ENCODE measurements around the gene TBXAS1.

Gene TBXAS1

GRCh38 chr7:139829025-139829774 lies at the start of gene TBXAS1:
Gene TBXAS1, plus strand, starts transcription at chr7:139829264. Its CDS starts 127 bp downstream, at chr7:139829391.
- peak; percentile 46 for ATAC-seq
- DNase-seq, result peak; percentile 14

- ATAC-seq, result no peak
- DNase-seq, result no peak
Measured at GRCh38 chr7:139782932-139783331, 46.1 kb upstream of the TBXAS1 start.

DNA sequence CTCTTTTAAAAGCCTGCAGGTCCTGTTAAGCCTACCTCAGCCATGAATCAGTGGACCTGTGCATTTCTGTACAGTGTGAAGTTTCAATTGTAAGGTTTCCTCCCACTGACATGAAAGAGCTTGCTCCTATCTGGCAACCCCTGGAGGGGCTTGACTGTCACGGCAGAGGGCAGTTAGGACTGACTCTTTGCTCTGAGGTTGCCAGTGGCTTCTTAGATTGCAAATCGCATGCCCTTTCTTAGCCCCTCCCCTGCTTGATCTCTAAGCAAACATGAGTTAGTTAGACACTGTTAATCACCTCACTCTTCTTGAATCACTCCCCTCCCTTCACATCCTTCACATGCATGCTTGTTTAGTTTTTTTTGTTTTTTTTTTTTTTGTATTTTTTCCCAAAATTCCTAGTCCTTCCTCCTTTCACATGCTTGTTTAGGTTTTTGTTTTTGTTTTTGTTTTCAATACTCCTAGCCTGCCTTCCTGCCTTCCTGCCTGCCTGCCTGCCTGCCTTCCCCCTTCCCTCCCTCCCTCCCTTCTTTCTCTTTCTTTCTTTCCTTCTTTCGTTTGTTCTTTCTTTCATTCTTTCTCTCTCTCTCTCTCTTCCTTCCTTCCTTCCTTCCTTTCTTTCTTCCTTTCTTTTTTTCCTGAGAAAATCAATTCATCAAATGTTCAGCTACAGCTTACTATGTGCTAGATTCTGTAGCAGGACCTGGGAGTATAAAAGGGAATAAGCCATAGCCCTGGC lies 45.2 kb upstream of the TBXAS1 start:
- ATAC-seq, result peak; percentile 51
- no peak for DNase-seq

DNA sequence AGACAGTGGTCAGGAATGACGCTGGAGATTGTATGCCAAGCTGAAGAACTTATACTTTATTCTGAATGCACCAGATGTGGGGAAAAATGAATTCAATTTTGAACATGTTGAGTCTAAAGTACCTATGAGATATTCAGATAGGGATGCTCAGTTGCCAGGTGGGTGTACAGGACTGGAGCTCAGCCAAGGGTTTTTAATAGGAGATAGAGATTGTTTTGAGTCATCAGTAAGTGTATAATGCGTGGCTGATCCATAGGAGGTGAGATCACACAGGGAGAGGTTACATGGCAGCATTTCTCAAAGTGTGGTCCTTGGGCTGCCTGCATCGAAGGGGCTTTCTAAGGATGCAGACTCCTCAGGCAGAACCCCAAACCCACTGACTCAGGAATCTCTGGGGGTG lies 44.4 kb upstream of the TBXAS1 start:
- DNase-seq (no peak), ATAC-seq (no peak)

DNA sequence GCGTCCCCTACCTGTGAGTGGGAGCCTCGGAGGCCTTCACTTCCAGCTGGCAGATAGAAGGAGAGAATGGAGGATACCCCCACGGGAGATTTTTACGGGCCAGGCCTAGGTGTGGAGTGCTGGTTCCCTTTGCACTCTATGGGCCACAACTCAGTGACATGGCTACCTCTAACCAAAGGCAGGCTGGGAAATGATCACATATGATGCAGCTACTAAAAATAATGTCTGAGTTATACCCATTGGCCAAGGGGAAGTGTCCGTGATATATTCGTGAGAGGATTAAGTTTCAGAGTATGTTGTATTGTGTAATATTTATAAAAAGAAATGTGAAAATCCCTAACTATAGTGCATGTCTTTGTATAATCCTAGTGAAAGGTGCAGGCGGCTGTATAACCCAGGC lies 37.7 kb upstream of the TBXAS1 start:
- DNase-seq, result no peak
- no peak for ATAC-seq

DNA sequence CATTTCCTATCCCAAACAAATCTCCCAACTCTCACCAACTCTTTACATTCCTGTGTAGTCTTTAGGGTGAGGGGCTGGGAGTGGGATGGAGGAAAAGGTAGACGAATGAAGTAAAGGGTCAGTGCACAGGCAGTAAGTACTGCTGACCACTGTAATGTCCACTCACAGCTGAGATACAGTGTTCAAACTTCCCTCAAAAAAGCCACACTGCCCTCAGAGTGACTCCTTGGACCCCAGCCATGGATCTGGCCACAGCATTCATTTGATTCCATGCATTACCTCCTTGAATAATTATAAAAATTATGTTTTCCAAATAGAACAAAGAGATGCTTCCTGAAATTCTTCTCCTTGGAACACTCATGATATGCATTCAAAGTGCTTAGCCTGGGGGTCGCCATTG lies 31.5 kb upstream of the TBXAS1 start:
- ATAC-seq, result no peak

DNA sequence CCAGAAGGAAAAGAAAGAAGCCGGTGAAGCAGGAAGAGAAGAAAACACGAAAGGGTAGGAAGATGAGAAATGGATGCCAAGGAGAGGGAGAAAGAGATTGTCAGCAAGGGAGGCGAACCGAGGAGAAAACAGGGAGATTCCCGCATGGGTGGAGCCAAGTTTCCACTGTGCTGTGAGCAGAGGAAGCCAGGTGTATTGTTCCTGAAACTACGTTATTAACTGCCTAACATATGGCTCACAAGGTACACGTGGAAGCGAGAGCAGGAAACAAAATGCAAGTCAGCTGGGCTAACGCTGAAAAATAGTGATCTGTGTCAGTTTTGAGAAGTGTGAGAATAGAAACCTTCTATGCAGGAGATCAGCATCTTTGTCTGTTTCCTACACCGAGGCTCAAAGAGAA lies 30.8 kb upstream of the TBXAS1 start:
- no peak for DNase-seq
- no peak for ATAC-seq

More for the DNA sequence above, 31.5 kb upstream of the TBXAS1 start:
- DNase-seq, result no peak

GRCh38 chr7:139798892-139799291 lies 30.2 kb upstream of the TBXAS1 start:
- DNase-seq, result no peak
- ATAC-seq, result no peak

GRCh38 chr7:139799586-139799985 lies 29.5 kb upstream of the TBXAS1 start:
- DNase-seq (no peak), ATAC-seq (no peak)

DNA sequence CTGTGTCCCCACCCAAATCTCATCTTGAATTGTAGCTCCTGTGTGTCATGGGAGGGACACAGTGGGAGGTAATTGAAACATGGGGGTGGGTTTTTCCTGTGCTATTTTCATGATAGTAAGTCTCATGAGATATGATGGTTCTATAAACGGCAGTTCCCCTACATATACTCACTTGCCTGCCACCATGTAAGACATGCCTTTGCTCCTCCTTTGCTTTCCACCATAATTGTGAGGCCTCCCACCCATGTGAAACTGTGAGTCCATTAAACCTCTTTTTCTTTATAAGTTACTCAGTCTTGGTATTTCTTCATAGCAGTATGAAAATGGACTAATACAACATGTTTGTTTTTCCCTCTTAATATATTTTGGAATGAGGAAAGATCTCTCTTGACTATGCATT lies 24.5 kb upstream of the TBXAS1 start:
- no peak for ATAC-seq
- DNase-seq, result no peak

GRCh38 chr7:139807009-139807408 lies 22.1 kb upstream of the TBXAS1 start:
- DNase-seq, result no peak
- no peak for ATAC-seq

DNA sequence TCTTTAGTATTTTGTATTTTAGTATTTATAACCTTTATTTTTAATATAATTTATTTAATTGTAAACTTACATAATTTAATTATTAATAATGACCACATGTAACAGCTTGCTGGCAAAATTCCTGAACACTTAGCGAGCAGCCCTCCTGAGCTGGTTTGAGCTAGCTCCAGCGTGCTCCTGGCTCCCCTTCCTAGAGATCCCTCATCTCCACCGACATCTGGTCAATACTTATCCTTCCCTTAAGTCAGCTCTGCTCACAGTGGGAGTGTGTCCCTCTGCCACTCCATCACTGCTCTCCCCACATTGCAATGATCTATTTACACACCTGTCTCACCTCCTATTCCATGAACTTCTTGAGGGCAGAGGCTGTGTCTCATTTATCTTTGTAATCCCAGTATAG lies 20.6 kb upstream of the TBXAS1 start:
- ATAC-seq, result no peak
- no peak for DNase-seq

GRCh38 chr7:139808846-139809442 lies 20.1 kb upstream of the TBXAS1 start:
- DNase-seq, result no peak
- no peak for ATAC-seq

DNA sequence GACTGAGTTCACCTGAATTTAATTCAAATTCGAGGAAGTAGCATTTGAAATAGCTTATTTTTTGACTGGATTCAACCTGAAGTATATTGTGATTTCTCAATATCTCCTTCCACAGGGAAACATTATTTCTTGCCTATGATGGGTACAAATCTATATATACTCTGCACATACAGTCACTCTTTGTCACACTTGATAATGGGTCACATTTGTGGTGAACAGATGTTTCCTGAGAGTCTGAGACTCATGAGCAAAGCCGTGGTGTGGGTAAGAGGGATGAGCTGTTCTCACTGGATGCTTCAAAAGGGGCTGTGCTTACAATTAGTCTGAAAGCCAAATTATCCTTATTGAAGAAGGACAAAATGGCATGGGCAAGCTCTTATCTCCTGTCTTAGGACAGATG lies 18.0 kb upstream of the TBXAS1 start:
- ATAC-seq (peak; percentile 87), DNase-seq (no peak)

GRCh38 chr7:139813151-139813550 lies 15.9 kb upstream of the TBXAS1 start:
- ATAC-seq (no peak), DNase-seq (no peak)

GRCh38 chr7:139813689-139814088 lies 15.4 kb upstream of the TBXAS1 start:
- DNase-seq, result no peak
- ATAC-seq, result no peak

DNA sequence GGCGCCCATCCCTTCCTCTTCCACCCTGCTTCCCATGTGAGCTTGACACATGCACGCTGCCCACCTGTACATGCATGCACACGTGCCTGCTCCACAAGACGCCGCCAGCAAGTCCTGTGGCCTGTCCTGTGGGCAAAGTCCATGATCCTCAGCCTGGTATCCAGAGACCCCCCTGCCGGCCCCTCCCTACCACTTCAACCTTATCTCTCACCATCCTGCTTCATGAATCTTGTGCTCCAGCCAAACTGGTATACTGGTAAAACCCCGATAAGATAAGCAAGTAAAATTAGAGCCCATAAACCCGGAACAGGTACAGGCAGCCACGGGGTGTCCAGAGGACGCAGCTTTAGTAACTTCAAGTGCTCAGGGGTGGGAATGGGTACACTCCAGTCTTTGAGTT lies 11.8 kb upstream of the TBXAS1 start:
- no peak for DNase-seq
- ATAC-seq, result no peak

DNA sequence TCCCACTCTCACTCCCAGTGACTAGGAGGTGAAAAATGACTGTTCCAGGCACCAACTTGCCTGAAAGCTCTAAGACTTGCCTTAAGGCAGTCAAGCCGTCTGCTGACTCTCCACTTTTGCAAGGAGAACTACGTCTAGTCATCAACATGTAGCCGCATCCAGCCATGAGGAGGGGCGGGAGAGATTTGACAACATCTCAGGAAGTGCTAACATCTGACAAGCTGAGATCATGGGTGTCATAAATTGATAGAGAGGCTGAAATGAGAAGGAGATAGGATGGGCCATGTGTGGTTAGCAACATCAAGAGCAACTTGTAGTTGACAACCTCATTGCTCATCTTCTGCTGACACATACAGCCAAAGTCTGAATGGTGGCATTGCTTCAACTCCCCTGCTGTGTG lies 9.0 kb upstream of the TBXAS1 start:
- DNase-seq (no peak), ATAC-seq (no peak)

DNA sequence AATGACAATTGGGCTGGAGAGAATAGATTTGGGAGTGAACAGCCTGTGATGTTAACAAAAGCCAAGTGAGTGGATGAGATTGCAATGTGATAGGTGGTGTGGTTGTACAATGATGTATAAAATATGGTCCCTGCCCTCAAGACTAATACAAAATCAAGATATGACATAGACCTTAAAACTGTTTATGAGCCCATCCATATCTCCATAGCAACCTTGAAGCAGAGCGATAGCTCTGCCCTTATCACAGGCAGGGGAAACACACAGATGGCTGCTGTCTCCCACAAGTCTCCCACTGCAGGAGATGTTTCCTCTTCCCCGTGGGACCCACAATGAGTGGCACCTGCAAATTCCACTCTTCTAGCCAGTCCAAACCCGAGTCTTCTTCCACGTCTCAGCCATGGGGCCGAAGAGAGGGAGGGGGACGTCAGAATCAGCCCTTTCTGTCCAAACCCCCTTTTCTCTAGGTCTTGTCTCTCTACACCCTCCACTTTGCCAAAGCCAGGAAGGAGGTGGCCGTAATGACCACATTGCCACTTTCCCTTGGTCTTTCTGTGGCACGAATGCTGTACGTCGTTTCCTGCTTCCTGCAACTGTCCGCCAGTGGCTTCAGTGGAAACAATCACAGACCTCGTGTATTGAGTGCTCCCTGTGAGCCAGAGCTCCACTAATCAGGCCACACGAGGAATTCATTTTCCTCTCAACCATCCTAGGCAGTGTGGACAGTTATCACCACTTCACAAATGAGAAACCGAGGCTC lies 7.5 kb upstream of the TBXAS1 start:
- ATAC-seq (no peak), DNase-seq (no peak)

- DNase-seq (no peak), ATAC-seq (no peak)
Measured at GRCh38 chr7:139822855-139823254, 6.2 kb upstream of the TBXAS1 start.

GRCh38 chr7:139823959-139824521 lies 5.0 kb upstream of the TBXAS1 start:
- ATAC-seq, result no peak
- no peak for DNase-seq

- no peak for DNase-seq
- no peak for ATAC-seq
Measured at GRCh38 chr7:139825666-139826290, 3.3 kb upstream of the TBXAS1 start.

All from stimulated activated naive CD8-positive, alpha-beta T cell treated with anti-CD3 and anti-CD28 coated beads, Interleukin-15, Interleukin-2, amounts not matched to agents 100 U/mL and 50 U/mL, for 24 hours (primary cell).